HUES6 (cell line): ENCODE data around the gene SESN3.

ENCODE experiments used
- H3K27ac ChIP-seq: 2 replicates; pipeline ENCODE4 v1.7.0; 2013; ENCODE audit warnings: low read depth, mild to moderate bottlenecking, low read length, inconsistent platforms
- H3K27me3 ChIP-seq: 2 replicates; pipeline ENCODE4 v1.6.1; 2013; ENCODE audit warnings: low read length; ENCODE audit not compliant: control insufficient read depth, insufficient read depth
- H3K36me3 ChIP-seq: 2 replicates; pipeline ENCODE4 v1.6.1; 2013; ENCODE audit warnings: low read length; ENCODE audit not compliant: control insufficient read depth, insufficient read depth
- H3K4me1 ChIP-seq: 2 replicates; pipeline ENCODE4 v1.6.1; 2013; ENCODE audit warnings: low read length; ENCODE audit not compliant: control insufficient read depth, insufficient read depth
- H3K4me3 ChIP-seq: 2 replicates; pipeline ENCODE4 v1.5.1; 2013; ENCODE audit warnings: low read depth, low read length
- H3K9ac ChIP-seq: one replicate; pipeline ENCODE4 v1.6.1; 2013; ENCODE audit warnings: mild to moderate bottlenecking, low read length
- H3K9me3 ChIP-seq: 2 replicates; pipeline ENCODE4 v1.6.1; 2013; ENCODE audit warnings: low read depth, low read length; ENCODE audit not compliant: control insufficient read depth, insufficient read depth

Gene SESN3

DNA sequence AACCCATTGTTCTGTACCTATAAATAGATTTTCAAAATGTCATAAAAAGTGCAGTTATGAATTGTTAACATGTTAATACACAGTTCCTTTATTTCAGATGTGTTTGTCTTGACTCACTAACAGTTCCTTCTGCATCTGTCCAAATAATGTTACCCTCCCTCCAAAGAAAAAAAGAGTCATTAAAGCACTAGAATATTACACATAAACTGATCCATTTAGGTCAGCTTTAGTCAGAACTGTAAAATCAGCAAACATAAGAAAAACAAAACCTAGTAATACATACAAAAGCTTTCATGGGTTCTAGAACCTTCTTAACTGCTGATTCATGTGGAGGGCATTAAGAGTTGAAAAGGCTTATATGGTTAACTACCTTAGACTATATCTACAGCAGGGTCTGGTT is 65.4 kb downstream of the SESN3 start:
- Histone ChIP-seq H3K36me3 (no peaks in the 10 kb centered on the region), H3K27me3 (no peaks in the 10 kb centered on the region), H3K27ac (no peak overlapping the region), H3K9ac (no peak overlapping the region), H3K4me3 (no peak overlapping the region), H3K4me1 (peaks cover 11% of the 10 kb centered on the region; the same call in 1 of the 2 replicates), H3K9me3 (no peaks in the 10 kb centered on the region)

DNA sequence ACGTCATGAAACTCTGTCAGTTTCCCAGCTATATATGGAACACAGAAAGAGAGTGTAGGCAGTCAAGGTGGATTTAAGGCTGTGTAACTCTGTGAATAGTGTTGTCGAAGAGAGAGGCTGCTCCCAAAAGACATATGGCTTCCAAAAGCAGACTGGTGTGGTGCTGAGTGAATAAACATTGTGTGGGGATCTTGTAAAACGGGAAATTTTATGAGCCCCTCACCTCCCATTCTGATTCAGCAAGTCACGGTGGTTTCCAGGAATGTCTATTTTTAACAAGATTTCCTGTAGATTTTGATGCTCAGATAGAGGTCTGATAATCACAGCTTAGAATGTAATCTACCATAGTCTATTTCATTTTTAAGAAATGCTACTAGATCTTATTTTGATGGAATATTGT is 67.9 kb downstream of the SESN3 start:
- Histone ChIP-seq H3K4me1 (no peaks in the 10 kb centered on the region), H3K4me3 (no peak overlapping the region), H3K27me3 (no peaks in the 10 kb centered on the region), H3K36me3 (no peaks in the 10 kb centered on the region), H3K9me3 (peaks cover 3% of the 10 kb centered on the region; the same call in 1 of the 2 replicates), H3K27ac (no peak overlapping the region), H3K9ac (no peak overlapping the region)

DNA sequence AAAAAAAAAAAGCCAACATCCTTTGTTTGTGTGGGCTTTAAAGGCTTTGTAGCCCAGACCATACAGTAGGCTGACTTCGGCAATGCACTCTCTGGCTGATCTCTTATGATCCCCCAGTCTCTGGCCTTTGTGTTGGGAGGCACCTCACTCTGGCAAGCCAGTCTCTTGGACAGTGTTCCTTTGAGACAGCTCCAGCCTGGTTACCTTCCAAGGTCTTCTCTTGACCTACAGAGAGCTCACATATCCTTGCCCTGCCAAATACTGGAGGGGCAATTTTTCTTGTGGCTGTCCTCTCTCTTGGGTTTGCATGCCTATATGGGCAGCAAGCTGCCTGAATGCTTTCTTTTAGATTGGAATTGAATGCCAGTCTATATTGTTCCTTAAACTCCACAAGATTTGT is 69.8 kb downstream of the SESN3 start:
- Histone ChIP-seq H3K36me3 (no peaks in the 10 kb centered on the region), H3K27me3 (no peaks in the 10 kb centered on the region), H3K4me3 (no peak overlapping the region), H3K9me3 (peaks cover 5% of the 10 kb centered on the region; the same call in 1 of the 2 replicates), H3K9ac (no peak overlapping the region), H3K27ac (no peak overlapping the region), H3K4me1 (no peaks in the 10 kb centered on the region)

DNA sequence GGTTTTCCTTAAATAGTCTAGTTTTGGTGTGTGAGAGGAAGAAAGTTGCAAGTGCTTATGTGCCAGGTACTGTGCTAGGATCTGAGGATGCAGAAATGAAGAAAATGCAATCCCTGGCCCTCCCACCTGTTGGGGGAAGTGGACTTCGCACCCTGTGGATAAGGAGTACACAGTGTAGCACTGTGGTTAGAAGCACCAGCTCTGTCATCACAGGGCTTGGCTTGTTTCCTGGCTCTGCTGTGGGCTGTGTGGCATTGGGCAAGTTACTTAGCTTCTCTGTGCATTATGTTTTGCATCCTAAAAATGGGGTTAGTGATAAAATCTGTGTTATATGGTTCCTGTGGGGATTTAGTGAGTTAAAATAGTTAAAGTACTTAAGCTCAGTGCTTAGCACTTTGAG is 73.2 kb downstream of the SESN3 start:
- Histone ChIP-seq H3K4me3 (no peak overlapping the region), H3K27me3 (no peaks in the 10 kb centered on the region), H3K9me3 (peaks cover 5% of the 10 kb centered on the region; the same call in 1 of the 2 replicates), H3K36me3 (no peaks in the 10 kb centered on the region), H3K4me1 (no peaks in the 10 kb centered on the region), H3K27ac (no peak overlapping the region), H3K9ac (no peak overlapping the region)

DNA sequence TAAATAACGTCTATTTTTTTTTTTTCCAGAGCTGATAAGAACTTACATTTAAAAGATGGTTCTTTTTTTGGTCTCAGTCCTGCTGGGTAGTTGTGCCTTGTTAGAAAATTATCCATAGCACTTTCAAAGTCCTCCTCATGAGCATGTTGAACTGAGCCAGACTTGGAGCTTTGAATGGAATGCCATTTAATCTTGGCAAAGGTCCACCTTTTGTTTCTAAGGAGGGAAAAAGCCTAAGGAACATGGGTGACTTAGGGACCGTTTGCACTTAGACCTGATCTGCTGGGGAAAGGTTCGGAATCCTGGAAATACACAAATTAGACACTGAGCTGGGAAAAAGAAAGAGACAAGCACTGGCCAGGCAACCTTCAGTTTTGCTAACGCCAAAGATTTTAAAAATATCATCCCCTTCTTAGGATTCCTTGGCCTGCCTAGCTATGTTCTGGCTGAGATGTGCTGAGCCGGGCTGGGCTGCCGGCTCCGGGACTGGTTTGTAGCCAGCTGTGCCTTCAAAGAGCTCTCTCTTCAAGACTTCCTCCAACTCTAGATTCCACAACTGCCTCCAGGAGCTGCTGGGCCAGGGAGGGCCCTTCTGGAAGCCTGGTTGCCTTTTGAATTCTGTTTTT is 74.0 kb downstream of the SESN3 start:
- no peaks in the 10 kb centered on the region for H3K36me3 ChIP-seq
- H3K9ac ChIP-seq, result no peak overlapping the region
- peaks cover 5% of the 10 kb centered on the region; the same call in 1 of the 2 replicates for H3K9me3 ChIP-seq
- H3K27me3 ChIP-seq, result no peaks in the 10 kb centered on the region
- no peaks in the 10 kb centered on the region for H3K4me1 ChIP-seq
- no peak overlapping the region for H3K27ac ChIP-seq
- H3K4me3 ChIP-seq, result no peak overlapping the region

DNA sequence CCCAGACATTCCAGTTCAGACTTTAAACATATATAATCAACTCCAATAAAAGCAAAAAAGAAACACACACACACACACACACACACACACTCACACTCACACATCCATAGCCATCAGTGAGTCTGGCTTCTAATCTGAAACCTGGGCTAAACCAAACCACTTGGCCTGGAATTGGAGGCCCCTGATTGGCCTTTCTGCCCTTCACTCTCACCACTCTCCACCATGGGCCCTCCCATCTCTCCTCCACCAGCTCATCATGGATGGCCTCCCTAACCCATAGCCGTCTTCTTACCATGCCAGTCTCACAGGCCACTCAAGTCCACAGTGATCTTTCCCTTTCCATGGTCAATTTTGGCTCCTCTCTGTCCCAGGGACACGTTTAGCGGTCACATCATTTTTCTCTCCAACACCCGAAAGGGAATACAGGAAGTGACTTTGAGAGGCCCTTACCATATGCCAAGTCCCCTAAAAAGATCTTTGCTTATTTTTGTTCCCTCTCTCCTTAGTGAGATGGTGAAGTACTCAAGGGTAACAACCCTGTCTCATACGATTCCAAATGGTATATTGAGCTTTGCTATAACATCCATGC is 74.8 kb downstream of the SESN3 start:
- Histone ChIP-seq H3K4me3 (no peak overlapping the region), H3K9ac (no peak overlapping the region), H3K9me3 (peaks cover 5% of the 10 kb centered on the region; the same call in 1 of the 2 replicates), H3K4me1 (no peaks in the 10 kb centered on the region), H3K27me3 (no peaks in the 10 kb centered on the region), H3K27ac (no peak overlapping the region), H3K36me3 (no peaks in the 10 kb centered on the region)

DNA sequence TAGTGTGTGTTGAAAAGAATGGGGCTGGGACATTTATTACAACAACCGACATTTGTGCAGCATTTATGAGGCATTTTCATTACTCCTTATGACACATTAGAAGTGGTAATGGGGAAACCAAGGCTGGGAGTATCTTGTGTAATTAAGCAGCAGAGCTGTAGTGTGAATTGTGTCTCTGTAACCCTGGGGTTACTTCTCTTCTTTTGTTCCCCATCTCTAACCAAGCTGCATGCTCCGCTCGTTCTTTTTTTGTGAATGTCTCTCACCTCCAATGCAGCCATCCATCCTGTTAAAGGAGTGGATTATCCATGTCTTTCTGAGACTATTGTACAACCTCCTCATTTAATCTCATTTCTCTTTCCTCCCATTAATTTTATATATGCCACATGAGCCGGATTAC is 75.6 kb downstream of the SESN3 start:
- H3K9ac ChIP-seq, result no peak overlapping the region
- peaks cover 8% of the 10 kb centered on the region for H3K27me3 ChIP-seq
- H3K4me3 ChIP-seq, result no peak overlapping the region
- H3K36me3 ChIP-seq, result no peaks in the 10 kb centered on the region
- H3K4me1 ChIP-seq, result no peaks in the 10 kb centered on the region
- H3K27ac ChIP-seq, result no peak overlapping the region
- peaks cover 5% of the 10 kb centered on the region; the same call in 1 of the 2 replicates for H3K9me3 ChIP-seq

DNA sequence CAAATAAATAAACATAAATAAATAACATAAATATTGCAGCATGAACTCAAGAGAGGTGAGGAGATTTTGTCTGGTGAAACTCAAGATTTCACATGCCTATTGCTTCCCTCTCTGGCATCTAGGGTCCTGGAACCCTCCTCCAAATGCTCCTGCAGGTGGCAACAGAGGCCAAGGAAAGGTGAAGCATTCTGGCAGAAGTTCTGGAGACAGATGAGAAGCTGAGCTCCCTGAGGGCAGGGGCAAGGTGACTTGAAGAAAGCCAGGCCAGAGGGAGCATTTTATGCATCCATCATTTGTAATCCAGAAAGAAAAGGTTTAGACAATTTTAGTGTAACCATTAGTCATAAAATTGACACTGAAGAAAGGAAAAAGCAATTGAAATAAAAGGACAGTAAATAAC is 76.5 kb downstream of the SESN3 start:
- H3K36me3 ChIP-seq, result no peaks in the 10 kb centered on the region
- peaks cover 5% of the 10 kb centered on the region; the same call in 1 of the 2 replicates for H3K9me3 ChIP-seq
- H3K9ac ChIP-seq, result no peak overlapping the region
- no peak overlapping the region for H3K27ac ChIP-seq
- H3K4me3 ChIP-seq, result no peak overlapping the region
- H3K4me1 ChIP-seq, result peaks cover 7% of the 10 kb centered on the region; the same call in 1 of the 2 replicates
- H3K27me3 ChIP-seq, result peaks cover 17% of the 10 kb centered on the region

DNA sequence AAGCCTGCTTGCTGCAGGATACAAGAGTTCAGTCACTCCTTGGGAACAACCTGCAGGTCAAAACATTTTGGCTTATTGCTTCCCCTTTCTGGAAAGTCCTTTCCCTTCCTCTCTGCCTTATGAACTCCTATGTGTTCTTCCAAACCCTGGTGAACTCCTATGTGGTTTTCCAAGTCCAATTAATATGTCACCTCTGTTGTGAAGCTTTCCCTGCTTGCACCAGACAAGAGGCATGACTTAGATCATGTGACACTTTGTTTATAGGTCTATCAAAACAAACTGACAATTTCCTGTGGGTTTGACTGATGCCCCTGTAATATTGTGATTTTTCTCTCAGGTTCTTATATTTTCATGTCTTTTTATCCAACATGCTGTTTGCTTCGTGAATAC is 77.2 kb downstream of the SESN3 start:
- Histone ChIP-seq H3K27me3 (peaks cover 23% of the 10 kb centered on the region), H3K9me3 (peaks cover 5% of the 10 kb centered on the region; the same call in 1 of the 2 replicates), H3K4me1 (peaks cover 11% of the 10 kb centered on the region; the same call in 1 of the 2 replicates), H3K4me3 (no peak overlapping the region), H3K36me3 (no peaks in the 10 kb centered on the region), H3K9ac (no peak overlapping the region), H3K27ac (no peak overlapping the region)

DNA sequence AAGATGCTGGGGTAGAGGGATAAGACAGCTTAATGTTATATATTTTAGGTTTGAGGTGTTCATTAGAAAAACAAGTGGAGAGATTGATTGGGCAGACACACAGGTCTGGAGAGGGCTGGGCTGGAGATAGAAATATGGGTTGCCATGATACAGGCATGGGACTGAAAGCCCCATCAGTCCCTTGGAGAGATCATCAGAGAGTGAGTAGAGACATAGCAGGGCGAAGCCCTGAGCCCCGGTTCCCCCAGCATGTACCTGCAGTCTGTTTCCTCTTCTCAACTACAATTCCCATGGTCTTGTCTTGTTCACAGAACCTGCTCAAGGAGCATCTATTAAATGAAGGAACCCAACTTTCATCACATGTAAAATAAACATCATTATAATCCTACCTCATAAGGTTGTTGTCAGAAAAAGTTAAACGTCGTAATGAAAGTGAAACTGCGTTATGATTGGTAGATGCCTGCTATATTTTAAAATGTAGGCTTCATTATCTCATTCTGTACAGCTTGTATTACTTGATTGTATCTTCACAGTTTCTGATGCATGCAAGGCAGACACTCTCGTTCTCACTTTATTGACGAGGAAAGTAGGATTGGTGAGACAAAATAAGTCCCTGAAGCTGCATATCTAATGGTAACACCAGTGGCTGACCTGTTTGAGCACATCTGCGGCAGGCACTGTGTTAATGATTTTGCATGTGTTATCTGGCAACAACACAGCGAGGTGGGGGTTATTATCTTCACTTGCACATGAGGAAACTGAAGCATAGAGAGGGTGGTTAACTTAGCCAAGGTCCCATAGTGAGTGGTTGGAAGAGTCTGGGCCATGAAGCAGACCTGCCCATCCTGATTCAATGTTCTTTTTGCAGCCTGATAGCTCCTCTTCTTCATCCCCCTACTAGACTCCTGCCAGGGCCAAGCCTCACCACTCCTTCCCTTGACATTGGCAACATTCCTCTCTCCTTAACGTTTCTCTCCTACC is 77.8 kb downstream of the SESN3 start:
- H3K36me3 ChIP-seq, result no peaks in the 10 kb centered on the region
- peaks cover 3% of the 10 kb centered on the region; the same call in 1 of the 2 replicates for H3K9me3 ChIP-seq
- no peak overlapping the region for H3K4me3 ChIP-seq
- H3K9ac ChIP-seq, result no peak overlapping the region
- H3K27ac ChIP-seq, result no peak overlapping the region
- peaks cover 30% of the 10 kb centered on the region for H3K27me3 ChIP-seq
- peaks cover 11% of the 10 kb centered on the region; the same call in 1 of the 2 replicates for H3K4me1 ChIP-seq
